C1 segment of cervical spinal cord (tissue), 14 donors: ENCODE measurements around the gene C1QL2.

ENCODE experiments used
- DNase-seq, 14 donors: peaks; one replicate each; lab custom pipeline; 2025; lab: John Stamatoyannopoulos, UW

Gene C1QL2

GRCh38 chr2:119106301-119106897, 52.2 kb downstream of the C1QL2 start:
- peak in 3 of 14 donors; percentile 3 to 27 (median 3) for DNase-seq
